ENCODE measurements around the gene CDC34.

Gene CDC34

DNA sequence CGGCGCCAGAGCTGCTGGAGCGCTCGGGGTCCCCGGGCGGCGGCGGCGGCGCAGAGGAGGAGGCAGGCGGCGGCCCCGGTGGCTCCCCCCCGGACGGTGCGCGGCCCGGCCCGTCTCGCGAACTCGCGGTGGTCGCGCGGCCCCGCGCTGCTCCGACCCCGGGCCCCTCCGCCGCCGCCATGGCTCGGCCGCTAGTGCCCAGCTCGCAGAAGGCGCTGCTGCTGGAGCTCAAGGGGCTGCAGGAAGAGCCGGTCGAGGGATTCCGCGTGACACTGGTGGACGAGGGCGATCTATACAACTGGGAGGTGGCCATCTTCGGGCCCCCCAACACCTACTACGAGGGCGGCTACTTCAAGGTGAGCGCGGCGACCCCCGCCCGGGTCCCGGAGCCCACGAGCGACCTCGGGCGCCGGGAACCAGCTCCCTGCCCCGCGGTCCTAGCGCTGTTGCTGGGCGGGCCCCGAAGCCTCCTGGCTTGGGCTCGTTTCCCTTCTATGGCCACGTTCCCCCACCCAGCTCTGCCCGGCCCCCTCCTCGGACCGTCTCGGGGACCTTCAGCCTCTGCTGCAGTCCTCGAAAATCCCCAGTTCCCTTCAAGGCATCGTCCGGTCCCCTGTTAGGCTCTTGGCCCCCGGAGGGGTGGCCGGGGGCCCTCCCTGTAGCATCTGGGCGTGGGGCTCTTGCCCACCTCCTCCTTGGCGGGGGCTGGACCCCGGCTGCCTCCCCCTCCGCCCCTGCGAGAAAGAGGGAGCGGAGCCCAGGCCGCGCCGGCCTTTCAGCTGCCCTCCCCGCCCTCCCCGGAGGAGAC, at the start of gene CDC34:
Gene CDC34 (plus strand): TSS at position 8 of the 808 bp plus-strand sequence. CDS start 172 bp downstream, at position 180.
- no peak for DNase-seq (ENCODE audit: low read depth)
- H3K4me3 ChIP-seq (ENCODE audit: low read depth, low read length), result peak within 1 kb of the TSS; percentile 86
- no peak for TF ChIP-seq CTCF (conservative IDR thresholded peaks at IDR 0.05; ENCODE audit: low read depth, low read length)

DNA sequence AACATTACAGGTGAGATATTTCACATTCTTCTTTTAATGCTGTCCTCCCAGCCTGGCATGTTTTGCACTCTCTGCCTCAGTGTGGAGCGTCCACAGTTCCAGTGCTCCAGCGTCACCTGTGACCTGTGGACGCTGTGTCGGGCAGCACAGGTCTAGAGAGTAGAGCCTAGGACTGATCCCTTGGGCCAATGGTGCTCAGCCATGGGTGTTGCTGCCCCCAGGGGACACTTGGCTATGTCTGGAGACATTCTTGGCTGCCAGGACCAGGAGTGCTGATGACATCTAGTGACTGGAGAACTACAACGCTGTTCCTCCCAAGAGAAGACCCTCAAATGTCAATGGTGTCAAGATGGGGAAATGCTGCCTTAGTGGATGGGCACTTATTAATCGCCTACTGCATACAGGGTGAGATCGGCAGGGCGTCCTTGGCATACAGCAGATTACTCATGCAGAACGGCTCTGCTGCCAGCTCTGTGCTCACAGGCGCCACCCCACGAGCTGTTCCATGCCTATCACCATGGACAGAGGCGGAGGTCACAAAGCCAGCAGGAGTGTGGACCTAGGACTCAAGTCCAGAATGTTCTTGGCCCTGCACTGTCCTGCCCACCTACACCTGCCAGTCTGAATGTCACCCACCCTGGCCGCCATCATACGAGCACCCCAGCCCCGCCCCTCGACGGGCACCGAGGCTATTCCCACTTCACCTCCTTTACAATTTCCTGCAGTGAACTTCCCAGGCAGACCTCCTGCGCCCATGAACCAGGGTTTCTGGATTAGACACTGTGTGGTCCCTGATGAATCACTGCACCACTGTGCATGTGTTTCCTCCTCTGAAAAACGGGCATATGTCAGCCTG, 49.1 kb upstream of the CDC34 start:
- H3K4me3 ChIP-seq (ENCODE audit: low read depth, low read length), result no peak overlapping the region
- TF ChIP-seq CTCF (conservative IDR thresholded peaks at IDR 0.05; ENCODE audit: low read depth, low read length), result no peak
- no peak for DNase-seq (ENCODE audit: low read depth)

DNA sequence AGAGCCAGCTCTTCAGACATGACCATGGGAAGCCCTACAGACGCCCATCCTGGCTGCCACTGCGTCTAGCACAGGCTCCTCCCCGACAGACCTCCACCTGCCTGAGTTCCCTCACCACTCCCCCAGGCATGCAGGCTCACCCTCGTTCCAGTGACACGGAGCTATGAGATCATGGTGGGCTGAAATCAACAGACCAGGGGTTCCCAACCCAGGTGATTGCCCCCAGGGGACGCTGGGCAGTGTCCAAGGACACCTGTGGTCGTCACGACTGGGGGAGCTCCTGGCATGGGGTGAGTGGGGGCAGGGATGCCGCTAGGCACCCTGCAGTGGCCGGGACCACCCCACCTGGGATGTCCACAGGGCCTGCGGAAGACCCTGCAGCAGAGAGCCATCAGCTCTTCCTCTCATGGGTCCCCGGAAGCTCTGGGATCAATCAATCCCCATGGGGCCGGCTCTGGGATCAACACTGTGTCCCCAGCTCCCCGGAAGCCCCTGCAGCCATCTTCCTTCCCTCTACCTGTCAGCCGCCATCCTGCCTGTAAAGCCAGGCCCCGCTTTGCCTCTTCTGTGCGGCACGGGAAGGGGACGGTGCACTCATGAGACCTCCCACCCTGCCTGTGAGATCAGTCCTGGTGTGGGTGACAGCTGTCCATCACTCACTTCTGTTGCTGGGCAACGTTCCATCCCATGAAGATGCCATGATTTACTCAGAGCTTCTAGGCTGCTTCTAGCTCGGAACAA, 48.1 kb upstream of the CDC34 start:
- H3K4me3 ChIP-seq (ENCODE audit: low read depth, low read length), result no peak overlapping the region
- TF ChIP-seq CTCF (conservative IDR thresholded peaks at IDR 0.05; ENCODE audit: low read depth, low read length), result no peak
- no peak for DNase-seq (ENCODE audit: low read depth)

- TF ChIP-seq CTCF (conservative IDR thresholded peaks at IDR 0.05; ENCODE audit: low read depth, low read length), result no peak
- no peak overlapping the region for H3K4me3 ChIP-seq (ENCODE audit: low read depth, low read length)
- no peak for DNase-seq (ENCODE audit: low read depth)
These were observed 47.1 kb upstream of the CDC34 start for GRCh38 chr19:484494-484893.

DNA sequence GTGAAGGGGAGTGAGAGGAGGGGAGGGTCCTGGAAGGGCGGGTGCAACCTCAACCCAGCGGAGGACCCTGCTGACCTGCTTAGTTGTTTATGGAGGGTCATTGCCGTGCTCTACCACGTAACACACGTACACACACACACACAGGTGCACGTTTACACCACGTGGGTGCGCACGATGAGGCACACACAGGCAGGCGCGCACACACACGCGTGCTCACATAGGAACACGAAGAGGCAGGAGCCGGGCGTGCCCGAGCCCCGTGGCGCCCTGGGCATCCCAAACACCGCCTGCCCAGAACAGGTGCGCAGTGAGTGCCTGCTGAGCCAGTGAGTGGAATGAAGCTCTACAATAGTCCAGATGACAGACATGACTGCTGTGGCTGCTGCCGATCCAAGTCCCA, 46.5 kb upstream of the CDC34 start:
- no peak for TF ChIP-seq CTCF (conservative IDR thresholded peaks at IDR 0.05; ENCODE audit: low read depth, low read length)
- DNase-seq (ENCODE audit: low read depth), result no peak
- no peak overlapping the region for H3K4me3 ChIP-seq (ENCODE audit: low read depth, low read length)

DNA sequence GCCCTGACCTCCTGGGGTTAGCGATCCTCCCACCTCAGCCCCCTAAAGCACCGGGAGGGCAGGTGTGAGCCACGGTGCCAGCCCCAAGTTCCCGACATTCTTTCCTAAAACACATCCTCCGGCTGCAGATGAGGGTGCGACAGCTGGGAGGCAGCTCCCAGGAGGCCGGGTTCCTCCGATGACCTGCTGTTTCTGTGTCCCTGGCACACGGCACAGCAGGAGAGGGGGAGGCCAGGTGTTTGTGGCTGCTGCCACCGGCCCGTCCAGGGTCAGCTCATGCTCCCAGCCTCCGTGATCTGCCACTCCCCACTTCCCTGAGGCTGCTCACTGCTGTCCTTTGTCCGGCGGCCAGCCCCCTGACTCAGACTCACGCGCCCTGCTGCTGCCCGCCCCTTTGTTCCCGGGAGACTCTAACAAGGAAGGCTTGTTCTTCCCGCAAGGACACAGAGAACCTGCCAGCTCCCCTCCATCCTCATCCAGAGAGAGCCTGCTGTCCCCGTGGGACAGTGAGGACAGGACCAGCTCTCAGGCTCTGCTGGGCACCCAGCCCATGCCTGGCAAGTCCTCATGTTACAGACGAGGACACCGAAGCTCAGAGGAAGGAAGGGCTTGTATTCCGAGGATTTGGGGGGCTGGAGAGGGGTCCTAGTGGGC, 45.9 kb upstream of the CDC34 start:
- no peak for TF ChIP-seq CTCF (conservative IDR thresholded peaks at IDR 0.05; ENCODE audit: low read depth, low read length)
- peak; percentile 52 for DNase-seq (ENCODE audit: low read depth)
- no peak overlapping the region for H3K4me3 ChIP-seq (ENCODE audit: low read depth, low read length)
